NCI-H146 treated with DMSO at 0.1 percent for 48 hours (cell line): ENCODE results near the gene GANC.
"Not testable (repeated sequence)": the region's sequence is repeated elsewhere in the genome, so short reads cannot be mapped to it uniquely, and the experiment has no call there.

Experiments used
- DNase-seq: peaks from one replicate; lab custom pipeline; 2025; ENCODE audit not compliant: unreplicated experiment; lab: John Stamatoyannopoulos, UW

Gene GANC, protein sequence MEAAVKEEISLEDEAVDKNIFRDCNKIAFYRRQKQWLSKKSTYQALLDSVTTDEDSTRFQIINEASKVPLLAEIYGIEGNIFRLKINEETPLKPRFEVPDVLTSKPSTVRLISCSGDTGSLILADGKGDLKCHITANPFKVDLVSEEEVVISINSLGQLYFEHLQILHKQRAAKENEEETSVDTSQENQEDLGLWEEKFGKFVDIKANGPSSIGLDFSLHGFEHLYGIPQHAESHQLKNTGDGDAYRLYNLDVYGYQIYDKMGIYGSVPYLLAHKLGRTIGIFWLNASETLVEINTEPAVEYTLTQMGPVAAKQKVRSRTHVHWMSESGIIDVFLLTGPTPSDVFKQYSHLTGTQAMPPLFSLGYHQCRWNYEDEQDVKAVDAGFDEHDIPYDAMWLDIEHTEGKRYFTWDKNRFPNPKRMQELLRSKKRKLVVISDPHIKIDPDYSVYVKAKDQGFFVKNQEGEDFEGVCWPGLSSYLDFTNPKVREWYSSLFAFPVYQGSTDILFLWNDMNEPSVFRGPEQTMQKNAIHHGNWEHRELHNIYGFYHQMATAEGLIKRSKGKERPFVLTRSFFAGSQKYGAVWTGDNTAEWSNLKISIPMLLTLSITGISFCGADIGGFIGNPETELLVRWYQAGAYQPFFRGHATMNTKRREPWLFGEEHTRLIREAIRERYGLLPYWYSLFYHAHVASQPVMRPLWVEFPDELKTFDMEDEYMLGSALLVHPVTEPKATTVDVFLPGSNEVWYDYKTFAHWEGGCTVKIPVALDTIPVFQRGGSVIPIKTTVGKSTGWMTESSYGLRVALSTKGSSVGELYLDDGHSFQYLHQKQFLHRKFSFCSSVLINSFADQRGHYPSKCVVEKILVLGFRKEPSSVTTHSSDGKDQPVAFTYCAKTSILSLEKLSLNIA (N-terminal part only)

DNA sequence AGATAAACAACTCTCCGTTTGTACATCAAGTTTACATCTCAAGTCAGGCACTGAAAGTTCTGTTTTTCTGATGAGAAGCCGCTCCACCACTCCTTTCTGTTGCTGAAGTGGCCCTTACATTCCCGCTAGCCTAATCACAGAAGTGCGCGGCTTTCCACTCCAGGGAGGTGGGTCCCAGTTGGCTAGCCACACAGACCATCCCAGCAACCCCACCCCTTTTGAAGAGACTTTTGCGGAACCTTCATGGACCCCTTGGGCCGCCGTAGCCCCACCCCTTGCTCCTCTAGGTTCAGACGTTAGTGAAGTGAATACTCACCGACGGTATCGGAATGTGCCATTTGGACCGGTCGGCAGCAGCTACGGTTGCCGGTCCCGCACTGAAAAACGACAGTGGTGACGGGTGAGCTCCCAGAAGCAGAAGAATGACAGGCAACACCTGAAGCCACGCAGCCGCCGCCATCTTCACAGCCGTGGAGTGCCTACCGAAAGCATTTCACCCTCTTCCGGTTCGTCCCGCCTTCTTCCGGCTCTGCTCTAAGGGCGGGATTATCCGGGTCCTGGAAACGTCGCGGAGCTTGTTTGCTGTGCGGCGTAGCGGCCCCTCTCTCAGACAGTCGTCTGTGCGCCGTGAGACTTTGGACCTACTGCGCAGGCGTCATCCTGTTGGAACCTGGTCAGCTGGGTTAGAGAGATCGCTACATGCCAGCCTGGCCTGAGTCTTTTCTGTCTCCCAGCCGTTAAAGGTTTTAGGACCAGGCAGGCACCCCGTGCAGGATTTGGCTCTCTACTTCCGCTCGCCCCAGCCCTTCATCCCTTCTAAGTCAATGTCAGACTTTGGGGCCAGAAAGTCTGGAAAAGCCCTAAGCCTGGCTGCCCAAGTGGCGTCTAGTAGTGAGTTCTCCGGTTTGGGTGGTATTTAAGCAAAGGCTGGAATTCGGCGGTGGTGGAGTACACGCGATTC is at the start of gene GANC, which contains the start of gene TMEM87A:
GANC (plus strand) TSS at position 263 of the 961 bp plus-strand sequence. CDS start 1,281 bp downstream, outside the sequence.
TMEM87A (minus strand) TSS at position 495 of the 961 bp plus-strand sequence; CDS start at position 460, 35 bp downstream.
- DNase-seq = peak; percentile 93

DNA sequence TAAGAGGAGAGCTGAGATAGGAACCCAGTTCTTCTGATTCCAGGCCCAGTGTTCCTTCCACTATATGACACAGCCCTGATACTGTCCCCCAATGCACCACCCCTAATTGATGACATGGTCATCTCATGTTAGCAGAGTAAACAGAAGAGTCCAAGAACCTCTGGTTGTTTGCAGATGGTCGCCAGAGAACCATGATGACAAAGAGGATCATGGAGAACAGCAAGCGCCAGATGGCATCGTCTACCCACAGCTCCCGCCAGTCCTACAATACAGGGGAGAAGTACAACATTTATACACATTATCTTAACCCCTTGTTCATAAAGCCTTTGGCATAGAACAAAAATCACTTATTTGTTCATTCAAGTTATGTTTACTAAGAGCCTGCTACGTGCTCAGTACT is 46.4 kb upstream of the GANC start:
- DNase-seq = no peak

DNA sequence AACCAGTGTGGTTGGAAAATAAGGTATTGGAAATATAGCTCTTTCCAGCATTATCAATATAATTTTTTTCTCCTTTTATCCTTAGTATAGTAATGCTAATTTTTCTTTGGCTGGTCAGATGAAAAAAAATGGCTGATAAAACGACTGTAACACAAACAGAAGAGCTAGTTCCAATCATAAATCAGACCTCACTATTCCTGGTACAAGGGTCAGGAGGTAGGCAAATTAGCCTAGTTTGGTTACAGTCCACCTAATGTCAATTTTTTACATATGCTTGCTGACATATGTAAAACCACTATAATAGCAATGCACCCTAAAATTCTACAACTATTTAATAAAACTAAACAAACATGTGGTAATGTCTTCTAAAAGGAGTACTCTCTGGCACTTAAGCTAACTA is 45.0 kb upstream of the GANC start:
- DNase-seq = no peak

DNA sequence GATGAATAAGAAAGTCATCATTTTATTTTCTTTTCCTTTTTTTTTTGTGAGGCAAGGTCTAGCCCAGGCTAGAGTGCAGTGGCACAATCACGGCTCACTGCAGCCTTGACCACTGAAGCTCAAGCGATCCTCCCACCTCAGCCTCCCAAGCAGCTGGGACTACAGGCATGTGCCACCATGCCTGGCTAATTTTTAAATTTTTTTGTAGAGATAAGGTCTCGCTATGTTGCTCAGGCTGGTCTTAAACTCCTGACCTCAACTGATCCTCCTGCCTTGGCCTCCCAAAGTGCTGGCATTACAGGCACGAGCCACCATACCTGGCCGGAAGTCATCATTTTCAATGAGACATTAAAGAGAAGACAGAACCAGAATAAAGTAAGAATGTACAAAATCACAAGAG is 44.0 kb upstream of the GANC start:
- not testable (repeated sequence) for DNase-seq

DNA sequence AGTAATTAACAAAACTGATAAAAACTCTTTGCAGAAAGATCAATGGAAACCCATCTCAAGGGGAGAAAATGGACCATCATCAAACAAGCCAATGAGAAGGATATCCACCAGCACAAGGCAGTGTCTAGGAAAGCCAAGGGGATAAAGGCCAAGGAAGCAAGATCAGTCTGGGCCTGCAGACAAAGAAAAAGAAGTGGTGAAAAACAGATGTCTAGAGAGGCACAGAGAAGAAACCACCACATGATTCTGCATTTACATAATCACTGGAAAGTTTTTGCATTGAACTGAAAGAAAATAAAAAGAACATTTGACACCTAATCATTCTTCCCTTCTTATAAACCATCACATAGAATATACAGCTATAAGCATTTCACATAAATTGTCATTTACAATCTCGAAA is 41.9 kb upstream of the GANC start:
- no peak for DNase-seq

DNA sequence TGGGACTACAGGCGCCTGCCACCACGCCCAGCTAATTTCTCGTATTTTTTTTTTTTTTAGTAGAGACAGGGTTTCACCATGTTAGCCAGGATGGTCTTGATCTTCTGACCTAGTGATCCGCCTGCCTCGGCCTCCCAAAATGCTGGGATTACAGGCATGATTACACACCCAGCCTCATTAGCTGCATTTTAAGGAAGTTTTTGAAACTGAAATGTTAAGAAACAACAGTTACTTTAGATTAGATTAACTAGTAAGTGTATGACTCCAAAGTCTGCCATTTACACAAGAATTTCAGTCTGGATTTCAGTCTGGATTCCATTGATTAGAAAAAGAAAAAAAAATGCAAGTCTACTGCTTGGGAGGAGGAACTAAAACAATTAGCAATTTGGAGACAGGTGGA is 40.4 kb upstream of the GANC start:
- DNase-seq = no peak

DNA sequence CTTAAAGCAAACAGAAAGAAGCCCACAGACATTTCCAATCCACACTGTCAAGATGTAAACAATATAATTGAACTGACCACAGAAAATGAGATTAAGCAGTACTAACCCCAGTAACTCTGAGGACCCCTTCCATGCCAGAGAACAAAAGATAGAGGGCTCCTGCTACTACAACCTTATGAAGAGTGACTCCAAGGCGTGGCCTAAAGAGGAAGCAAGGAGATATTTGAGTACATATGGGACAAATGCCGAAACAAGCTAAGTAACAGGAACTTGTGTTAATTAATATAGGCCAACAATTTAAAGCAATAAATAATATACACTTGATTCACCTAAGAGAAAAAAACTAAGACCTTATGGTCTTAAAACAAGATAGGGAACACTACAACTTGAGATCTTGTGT is 39.9 kb upstream of the GANC start:
- no peak for DNase-seq

DNA sequence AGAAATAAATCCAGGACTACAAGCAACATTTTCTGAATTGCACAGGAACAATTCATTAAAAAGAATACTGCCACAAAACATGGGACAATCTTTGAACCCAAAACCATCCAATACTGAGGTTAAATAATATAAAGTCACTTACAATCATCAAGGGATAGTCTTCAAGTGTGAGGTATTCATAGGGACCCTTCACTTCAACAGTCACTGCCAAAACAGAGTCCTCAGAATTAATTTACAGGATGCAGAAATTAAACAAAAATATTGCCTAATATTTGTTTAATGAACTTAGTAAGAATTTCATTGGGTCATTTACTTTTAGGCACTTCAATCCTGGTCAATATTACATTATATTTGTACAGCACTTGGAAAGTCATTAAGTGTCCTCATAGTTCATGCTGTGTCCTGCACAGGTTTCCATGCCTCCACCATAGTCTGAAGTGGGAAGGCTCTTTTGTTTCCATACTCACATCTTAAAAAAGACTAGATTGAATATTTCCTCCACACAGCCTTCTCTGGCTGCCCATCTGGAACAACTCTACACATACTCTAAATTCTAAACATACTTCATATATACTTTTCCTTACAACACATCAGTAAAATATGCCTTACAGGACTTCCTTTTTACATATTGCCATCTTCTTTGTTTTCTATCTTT is 33.3 kb upstream of the GANC start:
- DNase-seq = no peak

DNA sequence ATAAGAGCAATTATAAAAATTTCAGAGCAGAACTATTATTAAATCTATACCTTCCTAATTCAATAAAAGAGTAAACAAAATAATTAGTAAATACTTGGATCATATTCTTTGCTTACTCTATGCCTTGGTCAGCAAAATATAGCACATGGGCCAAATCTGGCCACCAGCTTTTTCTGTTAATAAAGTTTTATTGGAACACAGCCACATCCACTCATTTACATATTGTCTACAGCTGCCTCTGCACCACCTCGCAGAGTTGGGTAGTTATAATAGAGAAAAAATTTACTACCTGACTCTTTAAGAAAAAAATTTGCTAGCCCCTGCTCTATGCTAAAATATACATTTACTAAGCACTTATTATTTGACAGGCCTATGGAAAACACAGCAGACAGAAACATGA is 32.2 kb upstream of the GANC start:
- DNase-seq = no peak

DNA sequence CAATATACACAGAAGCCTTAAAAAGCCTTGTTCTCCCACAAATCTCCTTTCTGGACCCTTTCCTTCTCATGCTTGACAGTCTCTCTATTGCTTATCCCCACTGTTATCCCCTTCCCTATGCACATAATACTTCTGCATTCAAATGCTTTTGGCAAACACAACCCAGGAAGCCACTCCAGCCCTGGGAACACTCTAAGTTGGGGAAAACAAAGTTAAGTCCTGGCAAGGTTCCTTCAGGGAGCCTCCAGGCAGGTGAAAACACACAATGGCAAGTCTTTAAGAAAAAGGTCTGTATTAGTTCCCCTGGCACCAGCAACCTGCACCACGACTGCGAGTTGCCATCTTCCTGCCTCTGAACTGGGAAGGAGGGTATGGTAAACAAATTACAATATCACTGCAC is 19.7 kb upstream of the GANC start:
- DNase-seq = no peak

DNA sequence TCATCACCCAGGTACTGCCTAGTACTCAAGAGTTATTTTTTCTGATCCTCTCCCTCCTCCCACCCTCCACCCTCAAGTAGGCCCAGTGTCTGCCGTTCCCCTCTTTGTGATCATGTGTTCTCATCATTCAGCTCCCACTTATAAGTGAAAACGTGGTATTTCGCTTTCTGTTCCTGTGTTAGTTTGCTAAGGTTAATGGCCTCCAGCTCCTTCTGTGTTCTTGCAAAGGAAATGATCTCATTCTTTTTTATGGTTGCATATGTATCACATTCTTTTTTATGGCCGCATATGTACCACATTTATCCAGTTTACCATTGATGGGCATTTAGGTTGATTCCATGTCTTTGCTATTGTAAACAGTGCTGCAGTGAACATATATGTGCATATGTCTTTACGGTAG is 8.2 kb upstream of the GANC start:
- DNase-seq = no peak

DNA sequence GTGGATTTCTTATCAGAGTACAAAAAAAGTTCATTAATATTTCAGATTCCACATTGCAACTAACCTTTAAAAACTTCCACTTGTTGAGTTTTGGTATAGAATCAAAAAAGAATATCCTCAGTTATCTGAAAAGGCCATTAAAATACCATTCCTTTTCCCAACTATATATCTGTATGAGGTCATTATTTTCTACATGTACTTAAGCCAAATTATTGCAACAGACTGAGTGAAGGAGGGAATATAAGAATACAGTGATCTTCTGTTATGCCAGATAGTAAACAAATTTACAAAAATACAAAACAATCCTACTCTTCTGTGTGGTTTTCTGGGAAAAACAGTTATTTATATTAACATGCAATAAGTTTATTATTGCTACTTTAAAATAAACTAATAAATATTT is 5.7 kb upstream of the GANC start:
- DNase-seq = no peak

DNA sequence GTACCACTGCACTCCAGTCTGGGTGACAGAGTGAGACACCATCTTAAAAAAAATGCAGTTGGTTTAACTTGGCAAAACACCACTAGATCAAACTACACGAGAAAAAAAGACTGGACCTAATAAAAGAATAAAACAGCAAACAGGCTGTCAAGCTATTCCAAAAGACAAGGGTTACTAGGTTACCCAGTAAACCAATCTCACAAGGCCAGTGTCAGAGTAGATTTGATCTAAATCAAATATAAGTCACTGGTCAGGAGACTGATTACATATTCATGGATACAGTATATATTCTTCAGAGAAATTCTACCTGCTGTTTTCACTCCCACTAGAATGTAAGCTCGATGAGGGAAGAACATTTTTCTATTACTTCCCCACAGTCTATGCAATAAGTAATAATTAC is 2.5 kb upstream of the GANC start:
- DNase-seq = no peak

DNA sequence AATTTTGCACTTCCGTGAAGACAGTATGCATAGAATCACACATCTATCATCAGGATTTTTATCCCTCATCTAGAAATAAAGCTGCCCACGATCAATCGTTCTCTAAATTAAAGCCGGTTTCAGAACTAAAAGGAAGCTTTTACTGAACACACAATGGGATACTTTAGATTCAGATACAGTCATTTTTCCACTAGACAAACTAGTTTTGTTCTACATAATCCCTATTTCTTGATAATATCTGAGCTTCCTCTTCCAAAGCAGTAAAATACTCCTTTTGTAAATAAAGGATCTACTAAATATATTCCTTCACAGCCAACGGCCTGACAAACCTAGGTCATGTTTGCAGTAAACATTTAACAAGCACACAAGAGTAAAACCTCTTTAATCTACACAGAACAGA is 2.0 kb upstream of the GANC start:
- no peak for DNase-seq

DNA sequence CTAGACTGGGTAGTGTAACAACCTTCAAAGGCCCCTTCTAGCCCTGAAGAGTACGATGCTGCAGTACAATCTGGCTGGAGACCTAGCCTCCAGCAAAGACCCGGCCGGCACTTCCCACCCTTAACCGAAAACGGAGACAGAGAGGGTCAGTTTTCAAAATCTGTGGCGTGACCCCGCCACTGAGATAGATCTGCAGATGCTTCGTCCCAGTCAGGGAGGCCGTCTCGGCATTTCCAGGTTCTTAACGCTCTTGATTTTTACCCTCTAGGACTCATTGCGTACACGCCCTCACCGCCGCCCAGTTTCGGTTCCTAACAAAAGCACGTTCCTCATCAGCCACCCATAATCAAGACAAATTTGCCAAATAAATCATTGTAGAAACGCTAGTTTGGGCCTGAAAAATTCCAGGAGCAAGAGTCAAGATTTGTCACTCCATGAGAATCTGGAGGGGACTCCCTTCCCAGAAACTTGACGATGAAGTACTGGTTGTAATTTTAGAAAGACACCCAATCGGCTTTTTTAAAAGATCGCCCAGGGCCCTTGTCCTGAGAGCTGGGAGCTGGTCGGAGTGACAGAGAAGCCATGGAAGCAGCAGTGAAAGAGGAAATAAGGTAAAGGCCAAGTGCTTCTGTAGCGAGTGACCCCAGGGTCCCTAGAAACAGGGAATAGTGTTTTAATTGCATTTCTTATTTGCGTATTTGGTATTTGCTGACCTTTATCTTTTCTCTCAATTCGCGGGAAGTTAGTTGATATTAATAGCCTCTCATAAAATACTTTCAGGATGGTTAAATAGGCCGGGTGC is 1.1 kb downstream of the GANC start:
- DNase-seq = peak; percentile 4

DNA sequence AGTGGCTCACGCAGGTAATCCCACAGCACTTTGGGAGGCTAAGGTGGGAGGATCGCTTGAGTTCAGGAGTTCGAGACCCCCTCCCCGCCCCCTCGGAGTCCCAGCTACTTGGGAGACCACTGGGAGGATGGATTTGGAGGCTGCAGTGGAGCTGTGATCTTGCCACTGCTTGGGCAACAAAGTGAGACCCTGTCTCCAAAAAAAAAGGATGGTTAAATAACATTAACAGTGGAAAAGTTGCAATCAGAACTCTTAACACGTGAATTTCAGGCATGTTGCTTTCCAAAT is 1.6 kb downstream of the GANC start:
- DNase-seq = no peak

DNA sequence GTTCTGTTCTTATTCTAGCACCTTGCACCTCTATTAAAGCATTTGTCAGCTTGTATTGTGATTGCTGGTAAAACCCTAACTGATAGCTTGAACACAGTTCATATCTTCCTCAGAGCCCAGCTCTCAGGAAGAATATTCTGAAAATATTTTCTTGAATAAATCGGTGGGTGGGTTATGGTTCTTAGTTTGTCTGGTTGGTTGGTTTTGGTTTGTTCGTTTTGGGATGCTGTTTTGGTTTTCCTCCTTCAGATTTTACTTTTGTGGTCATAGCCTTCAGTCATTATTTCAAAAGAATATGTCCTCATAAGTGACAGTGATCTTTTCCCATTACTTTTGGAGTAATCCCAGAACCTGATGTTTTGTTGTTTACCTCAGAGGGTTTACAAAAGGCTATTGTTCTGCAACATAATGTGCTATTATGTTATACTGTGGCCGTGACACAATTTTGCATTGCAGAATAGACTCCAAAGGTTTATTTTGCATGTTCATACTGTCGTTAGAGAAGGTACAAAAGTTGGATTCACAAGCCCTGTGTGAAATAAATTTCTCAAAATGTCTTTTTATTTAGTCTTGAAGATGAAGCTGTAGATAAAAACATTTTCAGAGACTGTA is 2.9 kb downstream of the GANC start:
- DNase-seq = no peak

DNA sequence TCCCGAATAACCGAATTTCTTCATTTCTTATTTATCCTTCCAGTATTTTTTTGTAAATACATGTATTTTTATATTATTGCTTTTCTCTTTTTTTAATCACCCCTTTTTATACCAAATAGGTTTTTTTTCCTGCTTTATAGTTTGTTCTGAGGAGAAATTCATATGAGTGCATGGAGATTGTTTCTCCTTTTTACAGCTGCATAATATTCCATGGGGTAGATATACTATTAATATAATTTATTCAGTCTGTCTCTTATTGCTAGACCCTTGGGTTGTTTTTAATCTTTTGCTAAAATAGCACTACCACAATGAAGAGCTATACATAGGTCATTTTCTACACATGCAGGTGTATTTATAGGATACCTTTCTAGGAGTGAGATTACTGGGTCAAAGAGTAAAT is 3.8 kb downstream of the GANC start:
- no peak for DNase-seq

DNA sequence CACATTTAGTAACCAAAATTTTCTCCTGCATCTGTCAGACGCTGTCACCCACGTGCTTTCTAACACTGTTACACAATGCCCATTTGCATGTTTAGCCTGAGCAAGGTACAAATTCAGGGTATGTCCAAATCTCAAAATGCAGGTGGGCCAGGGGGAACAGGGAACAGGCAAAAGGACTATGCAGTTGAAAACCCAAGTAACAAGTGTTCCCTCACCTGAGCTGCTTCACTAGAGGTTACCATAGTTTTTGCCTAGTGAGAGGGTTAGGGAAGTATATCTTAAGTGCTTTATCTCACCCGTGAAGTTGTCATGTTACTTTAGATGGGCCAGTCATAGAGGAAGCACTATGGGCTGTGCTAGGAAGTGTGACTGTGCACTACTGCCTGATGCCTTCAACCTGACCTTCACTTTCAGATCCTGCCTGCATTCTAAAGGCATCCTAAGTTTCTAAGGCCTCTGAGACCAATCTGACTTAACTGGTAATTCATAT is 6.3 kb downstream of the GANC start:
- DNase-seq = no peak
